HepG2 (cell line): ENCODE results near the gene LIN28B. TPM values are rescaled to one million over a fixed set of nuclear protein-coding genes. Genes with fewer than 3 reads are reported as not detected.

Source experiments
- ATAC-seq: fragments of 200-7000 bp; cut with Tn5 transposase; 3 replicates; pipeline ENCODE4 v1.9.1; 2020; ENCODE audit warnings: mild to moderate bottlenecking, moderate library complexity
- BruUV-seq: library from RNA; stranded (reverse); fragments of 400-500 nt; replicated peaks from 2 replicates; lab custom pipeline; 2021; lab: Mats Ljungman, UMichigan
- CTCF ChIA-PET: fragments of 300-600 bp; formaldehyde crosslinking; extraction: SDS; loops from one replicate; lab custom pipeline; 2021; ENCODE audit warnings: low total read pairs, inconsistent platforms, low intra/inter-chr PET ratio; lab: Yijun Ruan, JAX
- POLR2A ChIA-PET: fragments of 350-600 bp; sonication (Branson Sonifier 250); formaldehyde crosslinking; loops from one replicate; lab custom pipeline; 2020; ENCODE audit warnings: antibody characterized with exemption, inconsistent platforms; lab: Yijun Ruan, JAX
- DNase-seq: peaks from one replicate; pipeline ENCODE4 v3.0.0-alpha.2; 2015; ENCODE audit warnings: low spot score
- FAIRE-seq: peaks from 3 replicates; lab custom pipeline; 2011; peaks lifted over from hg19 to GRCh38; lab: Jason Lieb, UNC
- H2AFZ ChIP-seq: one replicate; pipeline ENCODE4 v1.6.1; 2011; ENCODE audit warnings: low read length, inconsistent platforms
- H3K27ac ChIP-seq: fragments of 300-600 bp; 3 replicates; pipeline ENCODE4 v1.8.0; 2011; ENCODE audit warnings: mixed run types, mild to moderate bottlenecking, mixed read lengths, low read length, inconsistent platforms; ENCODE audit not compliant: insufficient read depth; ENCODE audit errors: extremely low read length
- H3K27me3 ChIP-seq, 2 experiments: fragments of 200-600 bp in 1 of 2; 2 replicates in 1 of 2; 3 replicates in 1 of 2; pipeline versions ENCODE4 v1.6.0 to v1.8.0; 2011; ENCODE audit warnings: low read length in 2 of 2, mild to moderate bottlenecking in 2 of 2, moderate library complexity in 2 of 2, inconsistent platforms in 1 of 2; ENCODE audit not compliant: insufficient read depth in 2 of 2, control insufficient read depth in 1 of 2
- H3K36me3 ChIP-seq, 2 experiments: fragments of 200-600 bp in 1 of 2; replicated peaks in 1 of 2; 2 replicates in 1 of 2; 3 replicates in 1 of 2; pipeline versions ENCODE4 v1.5.1 to v1.8.0; 2011; ENCODE audit warnings: low read length in 2 of 2, inconsistent platforms in 1 of 2; ENCODE audit not compliant: insufficient read depth in 2 of 2, control insufficient read depth in 1 of 2
- H3K4me1 ChIP-seq: 2 replicates; pipeline ENCODE4 v1.5.1; 2012; ENCODE audit warnings: low read length, inconsistent platforms; ENCODE audit not compliant: insufficient read depth
- H3K4me2 ChIP-seq: 2 replicates; pipeline ENCODE4 v1.6.0; 2011; ENCODE audit warnings: low read depth, low read length, inconsistent platforms
- H3K4me3 ChIP-seq, 3 experiments: fragments of 200-600 bp in 1 of 3; sonication (generic), shearing (Covaris generic) in 1 of 3; replicated peaks in 1 of 3; 2 replicates each; pipeline ENCODE4 v1.5.1; 2011 to 2016; ENCODE audit warnings: low read length in 3 of 3, inconsistent platforms in 2 of 3, low read depth in 2 of 3, mild to moderate bottlenecking in 2 of 3, control low read depth in 1 of 3, mixed read lengths in 1 of 3; ENCODE audit not compliant: insufficient read depth in 1 of 3
- H3K79me2 ChIP-seq: one replicate; pipeline ENCODE4 v1.6.1; 2011; ENCODE audit warnings: low read length, inconsistent platforms; ENCODE audit not compliant: insufficient read depth
- H3K9ac ChIP-seq: 2 replicates; pipeline ENCODE4 v1.6.0; 2011; ENCODE audit warnings: mild to moderate bottlenecking, low read depth, low read length, inconsistent platforms; ENCODE audit not compliant: insufficient read depth
- H3K9me3 ChIP-seq: 2 replicates; pipeline ENCODE4 v1.5.1; 2012; ENCODE audit warnings: mild to moderate bottlenecking, low read length
- H4K20me1 ChIP-seq: 2 replicates; pipeline ENCODE4 v1.6.0; 2011; ENCODE audit warnings: inconsistent platforms, mild to moderate bottlenecking, low read length, moderate library complexity; ENCODE audit not compliant: insufficient read depth
- AKAP8 ChIP-seq: sonication (generic); formaldehyde crosslinking; IDR thresholded peaks from 2 replicates; pipeline ENCODE4 v1.5.1; 2020; ENCODE audit warnings: mild to moderate bottlenecking, missing genetic modification reagents
- ARHGAP35 ChIP-seq: sonication (generic); formaldehyde crosslinking; IDR thresholded peaks from 2 replicates; pipeline ENCODE4 v1.9.0; 2022; ENCODE audit warnings: mild to moderate bottlenecking, inconsistent platforms, moderate library complexity, missing genetic modification reagents, borderline replicate concordance
- GFI1 ChIP-seq: sonication (generic); formaldehyde crosslinking; IDR thresholded peaks from 2 replicates; pipeline ENCODE4 v1.5.0; 2020; ENCODE audit warnings: missing genetic modification reagents, mild to moderate bottlenecking, borderline replicate concordance
- NFIB ChIP-seq: sonication (generic); formaldehyde crosslinking; IDR thresholded peaks from 2 replicates; pipeline ENCODE4 v1.9.0; 2021; ENCODE audit warnings: missing genetic modification reagents, mild to moderate bottlenecking, borderline replicate concordance
- RARG ChIP-seq: sonication (generic); formaldehyde crosslinking; IDR thresholded peaks from 2 replicates; pipeline ENCODE4 v1.4.0; 2020; ENCODE audit warnings: low read depth, mild to moderate bottlenecking, missing genetic modification reagents
- THYN1 ChIP-seq: sonication (generic); formaldehyde crosslinking; IDR thresholded peaks from 2 replicates; pipeline ENCODE4 v1.8.1; 2023; ENCODE audit warnings: low read depth, mild to moderate bottlenecking, moderate library complexity, missing genetic modification reagents, borderline replicate concordance
- UBTF ChIP-seq: sonication (generic); formaldehyde crosslinking; IDR thresholded peaks from 2 replicates; pipeline ENCODE4 v1.4.0; 2020; ENCODE audit warnings: mild to moderate bottlenecking, missing genetic modification reagents
- ZBTB4 ChIP-seq: sonication (generic); formaldehyde crosslinking; IDR thresholded peaks from 2 replicates; pipeline ENCODE4 v1.4.0; 2020; ENCODE audit warnings: missing genetic modification reagents, mild to moderate bottlenecking, borderline replicate concordance
- ZNF530 ChIP-seq: sonication (generic); formaldehyde crosslinking; IDR thresholded peaks from 2 replicates; pipeline ENCODE4 v1.5.0; 2020; ENCODE audit warnings: low read depth, mild to moderate bottlenecking, missing genetic modification reagents
- ZNF572 ChIP-seq: sonication (generic); formaldehyde crosslinking; IDR thresholded peaks from 2 replicates; pipeline ENCODE4 v1.5.1; 2020; ENCODE audit warnings: mild to moderate bottlenecking, missing genetic modification reagents
- ZNF776 ChIP-seq: sonication (generic); formaldehyde crosslinking; IDR thresholded peaks from 2 replicates; pipeline ENCODE4 v1.4.0; 2020; ENCODE audit warnings: mild to moderate bottlenecking, missing genetic modification reagents
- WGBS: methylation state at CpG from one replicate; pipeline ENCODE4 v1.1.6; 2017; ENCODE audit warnings: low lambda C conversion rate; 5-methylcytosine and 5-hydroxymethylcytosine counted together
- in situ Hi-C: cut with HindIII; loops from 2 replicates; pipeline ENCODE4 v1.10.0; 2017; ENCODE audit warnings: low pct_unique_long_range_greater_than_20kb; ENCODE audit not compliant: extremely low pct_ligation_motif_present
- intact Hi-C: fragments of 100-400 bp; cut with micrococcal nuclease; formaldehyde crosslinking; loops from one replicate; pipeline ENCODE4 v1.10.0; 2022; ENCODE audit not compliant: unreplicated experiment
- polyA plus RNA-seq, 8 experiments: library from polyadenylated mRNA; depleted of rRNA in 3 of 8; stranded (reverse) in 7 of 8; unstranded in 1 of 8; fragments of >200 nt; fragmentation: Illumina TruSeq in 4 of 8; extraction: Trizol in 4 of 8; gene quantifications; 2 replicates each; pipeline versions ENCODE4 v1.2.1 to v1.2.3, GENCODE V29; 2011 to 2016; ENCODE audit warnings: low read depth in 4 of 8, missing spikeins in 1 of 8, mixed read lengths in 1 of 8; ENCODE audit not compliant: insufficient read depth in 1 of 8
- total RNA-seq, 5 experiments: library from RNA; depleted of rRNA; stranded (reverse); fragments of >200 nt; fragmentation: Illumina TruSeq; extraction: Trizol; gene quantifications; 2 replicates each; pipeline ENCODE4 v1.2.3, GENCODE V29; 2016; ENCODE audit warnings: low read depth in 1 of 5
- TF ChIP-seq, protein P1 (sequence below): sonication (generic); formaldehyde crosslinking; IDR thresholded peaks from 2 replicates; pipeline ENCODE4 v1.4.0; 2020; ENCODE audit warnings: mild to moderate bottlenecking, low read depth, missing genetic modification reagents
- TF ChIP-seq, protein P2 (sequence below): sonication (generic); formaldehyde crosslinking; IDR thresholded peaks from 2 replicates; pipeline ENCODE4 v1.9.0; 2022; ENCODE audit warnings: missing genetic modification reagents, mild to moderate bottlenecking, borderline replicate concordance

The LIN28B gene
- total and polyA plus RNA-seq, 2 of the 13 experiments (the other 11 are each of a cell fraction or from before 2014, with no cell fraction given) = 14.5 to 56.8 TPM

DNA sequence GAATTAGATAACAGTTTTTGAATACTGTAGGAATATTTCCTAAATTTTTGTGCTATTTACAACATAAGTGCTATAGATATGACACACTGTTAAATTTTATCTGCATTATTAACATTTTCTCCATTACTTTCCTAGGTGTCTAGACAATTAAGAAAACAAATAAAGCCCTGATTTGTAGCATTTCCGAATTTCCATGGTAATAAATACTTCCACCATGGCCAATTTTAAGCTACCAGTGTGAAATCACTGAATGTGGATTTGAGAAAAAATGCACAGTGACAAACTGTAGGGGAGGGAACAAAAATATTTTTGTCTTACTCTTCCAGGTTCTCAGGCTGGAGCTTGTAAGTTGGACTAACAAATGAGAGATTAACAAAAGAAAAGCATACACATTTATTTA is 27.9 kb downstream of the LIN28B start:
- no peaks in the 10 kb centered on the region; a peak in 3 of 5 replicates for H3K36me3 ChIP-seq
- intact Hi-C loops (no loop called here), in situ Hi-C loops (no loop called here)
- no peak for ATAC-seq
- no peak for DNase-seq
- no peak for FAIRE-seq
- H3K4me1 ChIP-seq = no peaks in the 10 kb centered on the region
- no peak overlapping the region for H3K9ac ChIP-seq
- H3K27ac ChIP-seq = no peak overlapping the region
- 62% methylated on average over 1 of the region's 1 CpG for WGBS
- no TSS peak for BruUV-seq
- no peaks in the 10 kb centered on the region for H3K9me3 ChIP-seq
- H3K4me2 ChIP-seq = no peak overlapping the region
- peaks cover 28% of the 10 kb centered on the region for H3K79me2 ChIP-seq
- no peaks in the 10 kb centered on the region for H3K27me3 ChIP-seq
- TF ChIP-seq ZNF776 (CRISPR knock-in tag) = no peak
- TF ChIP-seq ZBTB4 = no peak
- TF ChIP-seq UBTF (CRISPR knock-in tag) = no peak
- TF ChIP-seq, protein P1, sequence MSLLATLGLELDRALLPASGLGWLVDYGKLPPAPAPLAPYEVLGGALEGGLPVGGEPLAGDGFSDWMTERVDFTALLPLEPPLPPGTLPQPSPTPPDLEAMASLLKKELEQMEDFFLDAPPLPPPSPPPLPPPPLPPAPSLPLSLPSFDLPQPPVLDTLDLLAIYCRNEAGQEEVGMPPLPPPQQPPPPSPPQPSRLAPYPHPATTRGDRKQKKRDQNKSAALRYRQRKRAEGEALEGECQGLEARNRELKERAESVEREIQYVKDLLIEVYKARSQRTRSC (CRISPR knock-in tag) = no peak
- no peak for TF ChIP-seq THYN1 (CRISPR knock-in tag)
- TF ChIP-seq, protein P2, sequence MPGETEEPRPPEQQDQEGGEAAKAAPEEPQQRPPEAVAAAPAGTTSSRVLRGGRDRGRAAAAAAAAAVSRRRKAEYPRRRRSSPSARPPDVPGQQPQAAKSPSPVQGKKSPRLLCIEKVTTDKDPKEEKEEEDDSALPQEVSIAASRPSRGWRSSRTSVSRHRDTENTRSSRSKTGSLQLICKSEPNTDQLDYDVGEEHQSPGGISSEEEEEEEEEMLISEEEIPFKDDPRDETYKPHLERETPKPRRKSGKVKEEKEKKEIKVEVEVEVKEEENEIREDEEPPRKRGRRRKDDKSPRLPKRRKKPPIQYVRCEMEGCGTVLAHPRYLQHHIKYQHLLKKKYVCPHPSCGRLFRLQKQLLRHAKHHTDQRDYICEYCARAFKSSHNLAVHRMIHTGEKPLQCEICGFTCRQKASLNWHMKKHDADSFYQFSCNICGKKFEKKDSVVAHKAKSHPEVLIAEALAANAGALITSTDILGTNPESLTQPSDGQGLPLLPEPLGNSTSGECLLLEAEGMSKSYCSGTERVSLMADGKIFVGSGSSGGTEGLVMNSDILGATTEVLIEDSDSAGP = no peak
- TF ChIP-seq ARHGAP35 (CRISPR knock-in tag) = no peak
- no peak for TF ChIP-seq ZNF572
- TF ChIP-seq NFIB = no peak
- TF ChIP-seq GFI1 (CRISPR knock-in tag) = no peak
- TF ChIP-seq RARG (CRISPR knock-in tag) = no peak
- TF ChIP-seq AKAP8 (CRISPR knock-in tag) = no peak
- no peak for TF ChIP-seq ZNF530 (CRISPR knock-in tag)
- POLR2A ChIA-PET = no interaction called here
- H4K20me1 ChIP-seq = no peaks in the 10 kb centered on the region
- H3K4me3 ChIP-seq = no peak overlapping the region
- CTCF ChIA-PET = no interaction called here
- H2AFZ ChIP-seq = no peak overlapping the region
